GM23338 (cell line): ENCODE data around the gene PCSK7. TPM values are rescaled to one million over a fixed set of nuclear protein-coding genes. Genes with fewer than 3 reads are reported as not detected.
"Not testable (repeated sequence)": the region's sequence is repeated elsewhere in the genome, so short reads cannot be mapped to it uniquely, and the experiment has no call there.

ENCODE experiments used
- ATAC-seq: fragments of 200-7000 bp; cut with Tn5 transposase; 3 replicates; pipeline ENCODE4 v1.9.1; 2020
- DNase-seq: peaks from one replicate; pipeline ENCODE4 v3.0.0-alpha.2; 2015; ENCODE audit warnings: low spot score
- H2AFZ ChIP-seq: fragments of 200-600 bp; sonication (generic); 2 replicates; pipeline ENCODE4 v1.8.0; 2016; ENCODE audit warnings: antibody characterized with exemption, mild to moderate bottlenecking, moderate library complexity
- H3F3A ChIP-seq: fragments of 200-600 bp; sonication (generic); replicated peaks from 2 replicates; pipeline ENCODE4 v1.8.0; 2017; ENCODE audit warnings: antibody characterized with exemption, mixed run types, low read depth
- H3K27ac ChIP-seq: fragments of 200-600 bp; sonication (generic); 2 replicates; pipeline ENCODE4 v1.6.1; 2016; ENCODE audit warnings: low read depth
- H3K27me3 ChIP-seq: fragments of 200-600 bp; sonication (generic); 2 replicates; pipeline ENCODE4 v1.8.0; 2016; ENCODE audit warnings: mild to moderate bottlenecking, mixed run types, moderate library complexity; ENCODE audit not compliant: insufficient read depth
- H3K36me3 ChIP-seq: fragments of 200-600 bp; sonication (generic); 2 replicates; pipeline ENCODE4 v1.8.0; 2016; ENCODE audit warnings: mild to moderate bottlenecking; ENCODE audit not compliant: insufficient read depth
- H3K4me1 ChIP-seq: fragments of 200-600 bp; sonication (generic); 2 replicates; pipeline ENCODE4 v1.8.0; 2016; ENCODE audit warnings: mild to moderate bottlenecking, moderate library complexity; ENCODE audit not compliant: insufficient read depth
- H3K4me2 ChIP-seq: fragments of 200-600 bp; sonication (generic); 2 replicates; pipeline ENCODE4 v1.7.1; 2017; ENCODE audit warnings: mixed run types
- H3K4me3 ChIP-seq: fragments of 200-600 bp; sonication (generic); 2 replicates; pipeline ENCODE4 v1.6.1; 2016; ENCODE audit warnings: mixed run types
- H3K79me2 ChIP-seq: fragments of 200-600 bp; sonication (generic); replicated peaks from 2 replicates; pipeline ENCODE4 v1.8.0; 2017; ENCODE audit warnings: mild to moderate bottlenecking; ENCODE audit not compliant: insufficient read depth
- H3K9me2 ChIP-seq: fragments of 200-600 bp; sonication (generic); 2 replicates; pipeline ENCODE4 v1.8.0; 2017; ENCODE audit not compliant: insufficient read depth
- H4K20me1 ChIP-seq: fragments of 200-600 bp; sonication (generic); replicated peaks from 2 replicates; pipeline ENCODE4 v1.8.0; 2017; ENCODE audit warnings: mild to moderate bottlenecking; ENCODE audit not compliant: insufficient read depth
- H3K27ac Mint-ChIP-seq: 2 replicates; pipeline ENCODE4 v1.8.0; 2020; ENCODE audit warnings: inconsistent platforms, mild to moderate bottlenecking, moderate library complexity, mixed read lengths
- H3K27me3 Mint-ChIP-seq: 3 replicates; pipeline ENCODE4 v1.8.0; 2022; ENCODE audit warnings: low read depth, mild to moderate bottlenecking, moderate library complexity, mixed read lengths, inconsistent platforms; ENCODE audit not compliant: insufficient read depth, poor library complexity
- H3K36me3 Mint-ChIP-seq: 3 replicates; pipeline ENCODE4 v1.8.0; 2021; ENCODE audit warnings: low read depth, mild to moderate bottlenecking, inconsistent platforms, moderate library complexity, mixed read lengths
- H3K4me1 Mint-ChIP-seq: 3 replicates; pipeline ENCODE4 v1.8.0; 2020; ENCODE audit warnings: mild to moderate bottlenecking, inconsistent platforms, mixed read lengths
- H3K4me3 Mint-ChIP-seq: 3 replicates; pipeline ENCODE4 v1.8.0; 2021; ENCODE audit warnings: moderate library complexity, mild to moderate bottlenecking, inconsistent platforms, mixed read lengths
- H3K9me3 Mint-ChIP-seq: 3 replicates; pipeline ENCODE4 v1.8.0; 2020; ENCODE audit warnings: moderate library complexity, mild to moderate bottlenecking, inconsistent platforms, mixed read lengths
- CTCF ChIP-seq, 2 experiments: fragments of 200-600 bp in 1 of 2; sonication (generic) in 1 of 2; conservative IDR thresholded peaks; 2 replicates each; pipeline versions ENCODE4 v1.5.1 to v1.6.1; 2016 to 2017; ENCODE audit warnings: antibody characterized with exemption in 2 of 2, low read depth in 2 of 2, mild to moderate bottlenecking in 2 of 2, moderate library complexity in 1 of 2
- polyA plus RNA-seq: library from polyadenylated mRNA; unstranded; fragments of >200 nt; fragmentation: Nextera tagmentation; extraction: Ambion mirVana; gene quantifications from 2 replicates; pipeline ENCODE4 v1.2.1, GENCODE V29; 2016
- total RNA-seq: library from RNA; depleted of rRNA; stranded (reverse); fragments of >200 nt; shearing (Covaris generic); gene quantifications from 2 replicates; pipeline ENCODE4 v1.2.3, GENCODE V29; 2014

The PCSK7 gene
- total and polyA plus RNA-seq, 2 experiments from 2014 or later = 12.4 to 46.4 TPM

- H3K4me3 ChIP-seq, H3K4me3 Mint-ChIP-seq, H3K36me3 ChIP-seq, H3K79me2 ChIP-seq, H3K4me2 ChIP-seq, H2AFZ ChIP-seq, H3K27ac ChIP-seq, H3K27ac Mint-ChIP-seq, H3K4me1 Mint-ChIP-seq, H3K27me3 Mint-ChIP-seq, H3K9me2 ChIP-seq, H3K9me3 Mint-ChIP-seq, H3K4me1 ChIP-seq, H3F3A ChIP-seq, H4K20me1 ChIP-seq, H3K27me3 ChIP-seq: not testable (repeated sequence)
- peak; percentile 75 for DNase-seq
- TF ChIP-seq CTCF (conservative IDR thresholded peaks at IDR 0.05; ENCODE audit: low read depth in 2 of 2) = peak; percentile 53 to 64
- peak; percentile 18 for ATAC-seq
- H3K36me3 Mint-ChIP-seq = peaks cover 27% of the 10 kb centered on the region
Measured at GRCh38 chr11:117208710-117209109, 23.2 kb downstream of the PCSK7 start.

GRCh38 chr11:117207481-117207880 lies 24.4 kb downstream of the PCSK7 start:
- not testable (repeated sequence) for H3K4me2 ChIP-seq, H3K27ac Mint-ChIP-seq, H3K27me3 ChIP-seq, H3K4me3 ChIP-seq, H3K27me3 Mint-ChIP-seq, H2AFZ ChIP-seq, H3K9me3 Mint-ChIP-seq, H3K4me1 ChIP-seq, H3K9me2 ChIP-seq, H3K4me3 Mint-ChIP-seq, H3K36me3 ChIP-seq, H3K79me2 ChIP-seq, ATAC-seq, DNase-seq, H3K4me1 Mint-ChIP-seq, H3K27ac ChIP-seq, H4K20me1 ChIP-seq, H3F3A ChIP-seq
- H3K36me3 Mint-ChIP-seq = peaks cover 29% of the 10 kb centered on the region

GRCh38 chr11:117206859-117207258 lies 25.0 kb downstream of the PCSK7 start:
- not testable (repeated sequence) for H3K4me2 ChIP-seq, H3F3A ChIP-seq, H4K20me1 ChIP-seq, H3K79me2 ChIP-seq, H3K4me3 ChIP-seq, H3K36me3 ChIP-seq, H3K4me3 Mint-ChIP-seq, H3K27me3 ChIP-seq, H3K27me3 Mint-ChIP-seq, H3K4me1 Mint-ChIP-seq, H3K27ac Mint-ChIP-seq, H3K9me2 ChIP-seq, H3K27ac ChIP-seq, H3K4me1 ChIP-seq, H2AFZ ChIP-seq, H3K9me3 Mint-ChIP-seq
- peaks cover 29% of the 10 kb centered on the region for H3K36me3 Mint-ChIP-seq
- DNase-seq = peak; percentile 44
- peak in 1 of 2 experiments; percentile 36; a peak in 2 of 4 replicates for TF ChIP-seq CTCF (conservative IDR thresholded peaks at IDR 0.05; ENCODE audit: low read depth in 2 of 2)
- ATAC-seq = peak; percentile 32

GRCh38 chr11:117206111-117206510 lies 25.8 kb downstream of the PCSK7 start:
- Mint-ChIP-seq H3K36me3 (peaks cover 30% of the 10 kb centered on the region), H3K27ac (0 out of 2 replicates have a peak overlapping the region, but pooled peaks have one; percentile 53)
- not testable (repeated sequence) for DNase-seq, H3K27me3 ChIP-seq, H3K4me1 Mint-ChIP-seq, H3K79me2 ChIP-seq, H3F3A ChIP-seq, H4K20me1 ChIP-seq, ATAC-seq, H3K4me3 ChIP-seq, H3K27me3 Mint-ChIP-seq, H3K27ac ChIP-seq, H3K9me3 Mint-ChIP-seq, H3K4me2 ChIP-seq, H3K9me2 ChIP-seq, H2AFZ ChIP-seq, H3K4me1 ChIP-seq, H3K36me3 ChIP-seq, H3K4me3 Mint-ChIP-seq
